Vagina (tissue), 2 donors: ENCODE data around the gene FIZ1. TPM values are rescaled to one million over a fixed set of nuclear protein-coding genes. Genes with fewer than 3 reads are reported as not detected.

ENCODE experiments used
- DNase-seq, 2 donors: peaks; one replicate each; pipeline ENCODE4 v3.0.0-alpha.2; 2017; ENCODE audit errors: extremely low spot score in 2 of 2
- H3K27ac ChIP-seq: fragments of 200-600 bp; sonication (generic); one replicate; pipeline ENCODE4 v1.5.1; 2019
- H3K27me3 ChIP-seq: fragments of 200-600 bp; sonication (generic); one replicate; pipeline ENCODE4 v1.5.1; 2019
- H3K36me3 ChIP-seq, 2 donors: fragments of 200-600 bp; sonication (generic); one replicate each; pipeline ENCODE4 v1.5.1; 2017 to 2019
- H3K4me1 ChIP-seq: fragments of 200-600 bp; sonication (generic); one replicate; pipeline ENCODE4 v1.5.1; 2019
- H3K4me3 ChIP-seq, 2 donors: fragments of 200-600 bp; sonication (generic); 1 replicate in 1 of 2; 2 replicates in 1 of 2; pipeline ENCODE4 v1.5.1; 2016 to 2019
- H3K9me3 ChIP-seq: fragments of 200-600 bp; sonication (generic); one replicate; pipeline ENCODE4 v1.5.1; 2019
- POLR2A ChIP-seq, 2 donors: fragments of 450-650 bp; IDR thresholded peaks; one replicate each; pipeline ENCODE4 v1.6.1; 2017; ENCODE audit warnings: antibody characterized with exemption in 2 of 2, mild to moderate bottlenecking in 2 of 2, moderate library complexity in 2 of 2
- POLR2AphosphoS5 ChIP-seq, 2 donors: sonication (generic); formaldehyde crosslinking; IDR thresholded peaks; one replicate each; pipeline ENCODE4 v1.9.0; 2017; ENCODE audit warnings: antibody characterized with exemption in 2 of 2, mild to moderate bottlenecking in 2 of 2, low read depth in 1 of 2; ENCODE audit not compliant: insufficient read depth in 1 of 2
- intact Hi-C: fragments of 100-400 bp; cut with DNase I; formaldehyde crosslinking; loops from one replicate; pipeline ENCODE4 v1.15.1; 2023
- total RNA-seq: library from RNA; depleted of rRNA; stranded (reverse); fragments of >200 nt; gene quantifications from one replicate; pipeline ENCODE4 v1.2.3, GENCODE V29; 2016
- TF ChIP-seq, protein P1 (sequence below), 3 experiments: fragments of 450-650 bp in 2 of 3; fragments of 200-600 bp in 1 of 3; sonication (generic) in 1 of 3; IDR thresholded peaks; one replicate each; pipeline ENCODE4 v1.5.1; 2017 to 2019; ENCODE audit warnings: antibody characterized with exemption in 3 of 3, mild to moderate bottlenecking in 2 of 3, moderate library complexity in 2 of 3

Gene FIZ1
- total RNA-seq, 1 donor from 2014 or later, result 5.4 TPM

DNA sequence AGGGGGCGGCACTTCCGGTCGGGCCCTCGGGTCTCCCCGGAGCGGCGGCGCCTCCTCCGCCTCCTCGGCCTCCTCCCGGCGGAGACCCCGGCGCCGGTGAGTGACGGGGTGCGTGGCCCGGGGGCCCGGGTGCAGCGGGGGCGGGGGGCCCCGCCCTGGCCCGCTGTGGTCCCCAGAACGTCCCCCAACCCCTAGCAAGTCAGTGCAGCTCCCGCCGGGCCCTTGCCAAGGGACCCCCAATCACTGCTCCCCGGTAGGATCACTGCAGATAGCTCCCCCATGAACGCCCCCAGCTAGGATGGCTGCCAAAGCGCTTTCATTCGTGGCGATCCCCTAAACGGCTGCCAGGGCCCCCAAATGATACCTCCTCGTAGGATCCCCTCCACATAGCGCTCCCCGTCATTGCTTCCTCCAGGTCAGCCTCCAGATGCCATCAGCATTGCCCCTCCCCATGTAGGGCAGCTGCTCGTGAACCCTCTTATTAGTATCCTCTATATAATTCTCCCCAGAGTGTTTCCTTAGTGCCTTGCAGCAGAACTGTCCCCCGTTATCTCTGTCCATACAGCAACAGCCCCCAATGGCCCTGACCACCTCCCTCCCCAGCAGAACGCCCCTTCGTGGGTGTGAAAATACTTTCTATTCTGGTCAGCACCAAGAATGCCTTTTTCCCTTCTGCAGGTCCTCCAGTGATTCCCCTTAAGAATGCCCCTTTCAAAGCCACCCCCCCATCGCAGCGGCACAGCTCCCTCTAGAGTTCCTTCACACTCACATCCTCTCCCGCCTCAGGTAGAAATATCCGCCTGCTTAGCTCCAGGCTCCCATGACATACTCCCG lies 6.5 kb upstream of the FIZ1 start, which contains the start of gene ZNF865:
Gene ZNF865 (plus strand): TSS at position 11 of the 834 bp plus-strand sequence. CDS start 7,972 bp downstream, outside the sequence.
- Histone ChIP-seq H3K4me3 (peak within 1 kb of the TSS; percentile 70 to 90), H3K4me1 (peaks cover 39% of the 10 kb centered on the region), H3K27ac (peak within 1 kb of the TSS; percentile 91), H3K9me3 (no peaks in the 10 kb centered on the region), H3K36me3 (no peaks in the 10 kb centered on the region), H3K27me3 (no peaks in the 10 kb centered on the region)
- intact Hi-C loops, result loop anchor here (10.0 kb wide), 1 partner anchor 201 kb away; the partner anchor contains the start of gene UBE2S
- TF ChIP-seq POLR2A (IDR thresholded peaks at IDR 0.05) (no peak), POLR2AphosphoS5 (IDR thresholded peaks at IDR 0.05; ENCODE audit: insufficient read depth in 1 of 2, low read depth in 1 of 2) (peak in 1 of 2 donors; percentile 25)
- TF ChIP-seq, protein P1, sequence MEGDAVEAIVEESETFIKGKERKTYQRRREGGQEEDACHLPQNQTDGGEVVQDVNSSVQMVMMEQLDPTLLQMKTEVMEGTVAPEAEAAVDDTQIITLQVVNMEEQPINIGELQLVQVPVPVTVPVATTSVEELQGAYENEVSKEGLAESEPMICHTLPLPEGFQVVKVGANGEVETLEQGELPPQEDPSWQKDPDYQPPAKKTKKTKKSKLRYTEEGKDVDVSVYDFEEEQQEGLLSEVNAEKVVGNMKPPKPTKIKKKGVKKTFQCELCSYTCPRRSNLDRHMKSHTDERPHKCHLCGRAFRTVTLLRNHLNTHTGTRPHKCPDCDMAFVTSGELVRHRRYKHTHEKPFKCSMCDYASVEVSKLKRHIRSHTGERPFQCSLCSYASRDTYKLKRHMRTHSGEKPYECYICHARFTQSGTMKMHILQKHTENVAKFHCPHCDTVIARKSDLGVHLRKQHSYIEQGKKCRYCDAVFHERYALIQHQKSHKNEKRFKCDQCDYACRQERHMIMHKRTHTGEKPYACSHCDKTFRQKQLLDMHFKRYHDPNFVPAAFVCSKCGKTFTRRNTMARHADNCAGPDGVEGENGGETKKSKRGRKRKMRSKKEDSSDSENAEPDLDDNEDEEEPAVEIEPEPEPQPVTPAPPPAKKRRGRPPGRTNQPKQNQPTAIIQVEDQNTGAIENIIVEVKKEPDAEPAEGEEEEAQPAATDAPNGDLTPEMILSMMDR (IDR thresholded peaks at IDR 0.05), result peak in 2 of 3 experiments; percentile 31 to 46
- no peak for DNase-seq

GRCh38 chr19:55605207-55605636 lies 5.9 kb upstream of the FIZ1 start:
- Histone ChIP-seq H3K4me1 (peaks cover 42% of the 10 kb centered on the region), H3K36me3 (no peaks in the 10 kb centered on the region), H3K27me3 (no peaks in the 10 kb centered on the region), H3K9me3 (no peaks in the 10 kb centered on the region), H3K4me3 (peak overlapping the region; percentile 70 to 90), H3K27ac (peak overlapping the region; percentile 91)
- peak in 1 of 2 donors; percentile 7 for TF ChIP-seq POLR2A (IDR thresholded peaks at IDR 0.05)
- TF ChIP-seq POLR2AphosphoS5 (IDR thresholded peaks at IDR 0.05; ENCODE audit: insufficient read depth in 1 of 2, low read depth in 1 of 2), result peak; percentile 71 to 76
- TF ChIP-seq, protein P1 (IDR thresholded peaks at IDR 0.05), result no peak
- peak in 1 of 2 donors; percentile 96 for DNase-seq
- intact Hi-C loops, result loop anchor here (10.0 kb wide), 1 partner anchor 200 kb away; the partner anchor contains the start of gene UBE2S

GRCh38 chr19:55603581-55604292 lies 4.4 kb upstream of the FIZ1 start:
- peak overlapping the region in 1 of 2 donors; percentile 70 for H3K4me3 ChIP-seq
- no peak for DNase-seq
- no peaks in the 10 kb centered on the region for H3K9me3 ChIP-seq
- peaks cover 42% of the 10 kb centered on the region for H3K4me1 ChIP-seq
- TF ChIP-seq POLR2AphosphoS5 (IDR thresholded peaks at IDR 0.05; ENCODE audit: insufficient read depth in 1 of 2, low read depth in 1 of 2) (no peak), POLR2A (IDR thresholded peaks at IDR 0.05) (no peak)
- TF ChIP-seq, protein P1 (IDR thresholded peaks at IDR 0.05), result no peak
- H3K27ac ChIP-seq, result peak overlapping the region; percentile 91
- H3K36me3 ChIP-seq, result no peaks in the 10 kb centered on the region
- intact Hi-C loops, result loop anchor here (10.0 kb wide), 1 partner anchor 199 kb away; the partner anchor contains the start of gene UBE2S
- H3K27me3 ChIP-seq, result no peaks in the 10 kb centered on the region

- intact Hi-C loops, result loop anchor here (10.0 kb wide), 1 partner anchor 198 kb away; the partner anchor contains the start of gene UBE2S
- Histone ChIP-seq H3K27me3 (no peaks in the 10 kb centered on the region), H3K9me3 (no peaks in the 10 kb centered on the region), H3K27ac (no peak overlapping the region), H3K4me3 (no peak overlapping the region), H3K4me1 (peaks cover 42% of the 10 kb centered on the region), H3K36me3 (no peaks in the 10 kb centered on the region)
- DNase-seq, result no peak
- TF ChIP-seq, protein P1 (IDR thresholded peaks at IDR 0.05), result no peak
- no peak for TF ChIP-seq POLR2AphosphoS5 (IDR thresholded peaks at IDR 0.05; ENCODE audit: insufficient read depth in 1 of 2, low read depth in 1 of 2)
- no peak for TF ChIP-seq POLR2A (IDR thresholded peaks at IDR 0.05)
These were observed 3.8 kb upstream of the FIZ1 start for GRCh38 chr19:55603115-55603514.
